ENCODE data around the gene GPR55. TPM values are rescaled to one million over a fixed set of nuclear protein-coding genes. Genes with fewer than 3 reads are reported as not detected.
"Not testable (repeated sequence)": the region's sequence is repeated elsewhere in the genome, so short reads cannot be mapped to it uniquely, and the experiment has no call there.

GPR55 gene, protein sequence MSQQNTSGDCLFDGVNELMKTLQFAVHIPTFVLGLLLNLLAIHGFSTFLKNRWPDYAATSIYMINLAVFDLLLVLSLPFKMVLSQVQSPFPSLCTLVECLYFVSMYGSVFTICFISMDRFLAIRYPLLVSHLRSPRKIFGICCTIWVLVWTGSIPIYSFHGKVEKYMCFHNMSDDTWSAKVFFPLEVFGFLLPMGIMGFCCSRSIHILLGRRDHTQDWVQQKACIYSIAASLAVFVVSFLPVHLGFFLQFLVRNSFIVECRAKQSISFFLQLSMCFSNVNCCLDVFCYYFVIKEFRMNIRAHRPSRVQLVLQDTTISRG
- total RNA-seq (ENCODE audit: low replicate concordance), result under 0.01 TPM in 1 of 2 replicates, not detected in the other

DNA sequence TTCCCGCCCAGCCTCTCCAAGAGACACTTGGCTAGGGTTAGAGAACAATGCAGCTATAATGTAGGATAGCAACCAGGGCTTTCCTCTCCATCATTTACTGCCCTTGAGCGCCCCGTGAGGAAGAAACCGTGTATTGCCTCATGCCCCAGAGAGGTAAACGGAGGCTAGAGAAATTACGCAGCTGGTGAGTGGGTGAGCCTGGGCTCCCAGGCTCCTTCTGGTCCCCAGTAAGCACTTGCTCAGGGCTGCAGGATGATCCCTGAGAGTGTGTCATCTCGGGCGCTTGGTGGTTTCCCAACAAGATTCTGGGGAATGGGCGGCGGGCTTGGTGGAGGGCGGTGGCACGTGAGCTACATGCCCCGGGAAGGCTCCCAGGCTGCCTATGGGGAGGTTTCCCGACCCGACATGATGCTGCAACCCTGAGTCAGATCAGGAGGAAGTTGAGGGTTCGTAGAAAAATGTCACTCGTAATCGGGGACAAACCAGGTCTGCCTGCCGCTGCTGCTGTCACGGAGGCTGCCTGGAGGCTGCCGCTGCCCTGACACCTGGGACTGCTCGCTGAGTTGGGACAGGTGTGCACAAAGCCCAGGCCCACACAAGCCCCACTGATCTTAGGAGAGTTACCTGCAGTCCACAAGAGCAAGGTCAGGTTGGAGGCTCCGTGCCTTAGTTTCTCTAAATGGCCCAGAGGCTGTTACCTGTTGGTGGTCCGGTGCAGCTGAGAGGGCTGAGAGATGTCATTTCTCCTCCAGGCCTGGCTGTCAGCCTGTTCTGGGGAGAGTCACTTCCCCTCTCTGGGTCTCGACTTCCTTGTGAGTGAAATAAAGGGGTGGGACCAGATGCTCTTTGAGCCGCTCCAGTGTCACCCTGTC, at the start of gene GPR55:
Gene GPR55, minus strand, starts transcription at position 773 of the 872 bp plus-strand sequence. CDS start 14,280 bp downstream, outside the sequence.
- TF ChIP-seq, protein P1, sequence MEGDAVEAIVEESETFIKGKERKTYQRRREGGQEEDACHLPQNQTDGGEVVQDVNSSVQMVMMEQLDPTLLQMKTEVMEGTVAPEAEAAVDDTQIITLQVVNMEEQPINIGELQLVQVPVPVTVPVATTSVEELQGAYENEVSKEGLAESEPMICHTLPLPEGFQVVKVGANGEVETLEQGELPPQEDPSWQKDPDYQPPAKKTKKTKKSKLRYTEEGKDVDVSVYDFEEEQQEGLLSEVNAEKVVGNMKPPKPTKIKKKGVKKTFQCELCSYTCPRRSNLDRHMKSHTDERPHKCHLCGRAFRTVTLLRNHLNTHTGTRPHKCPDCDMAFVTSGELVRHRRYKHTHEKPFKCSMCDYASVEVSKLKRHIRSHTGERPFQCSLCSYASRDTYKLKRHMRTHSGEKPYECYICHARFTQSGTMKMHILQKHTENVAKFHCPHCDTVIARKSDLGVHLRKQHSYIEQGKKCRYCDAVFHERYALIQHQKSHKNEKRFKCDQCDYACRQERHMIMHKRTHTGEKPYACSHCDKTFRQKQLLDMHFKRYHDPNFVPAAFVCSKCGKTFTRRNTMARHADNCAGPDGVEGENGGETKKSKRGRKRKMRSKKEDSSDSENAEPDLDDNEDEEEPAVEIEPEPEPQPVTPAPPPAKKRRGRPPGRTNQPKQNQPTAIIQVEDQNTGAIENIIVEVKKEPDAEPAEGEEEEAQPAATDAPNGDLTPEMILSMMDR (IDR thresholded peaks at IDR 0.05; ENCODE audit: insufficient read depth, low read length), result no peak
- no peak for DNase-seq (ENCODE audit: low read depth)
- no peak within 1 kb of the TSS for H3K4me3 ChIP-seq (ENCODE audit: low read depth, low read length)

DNA sequence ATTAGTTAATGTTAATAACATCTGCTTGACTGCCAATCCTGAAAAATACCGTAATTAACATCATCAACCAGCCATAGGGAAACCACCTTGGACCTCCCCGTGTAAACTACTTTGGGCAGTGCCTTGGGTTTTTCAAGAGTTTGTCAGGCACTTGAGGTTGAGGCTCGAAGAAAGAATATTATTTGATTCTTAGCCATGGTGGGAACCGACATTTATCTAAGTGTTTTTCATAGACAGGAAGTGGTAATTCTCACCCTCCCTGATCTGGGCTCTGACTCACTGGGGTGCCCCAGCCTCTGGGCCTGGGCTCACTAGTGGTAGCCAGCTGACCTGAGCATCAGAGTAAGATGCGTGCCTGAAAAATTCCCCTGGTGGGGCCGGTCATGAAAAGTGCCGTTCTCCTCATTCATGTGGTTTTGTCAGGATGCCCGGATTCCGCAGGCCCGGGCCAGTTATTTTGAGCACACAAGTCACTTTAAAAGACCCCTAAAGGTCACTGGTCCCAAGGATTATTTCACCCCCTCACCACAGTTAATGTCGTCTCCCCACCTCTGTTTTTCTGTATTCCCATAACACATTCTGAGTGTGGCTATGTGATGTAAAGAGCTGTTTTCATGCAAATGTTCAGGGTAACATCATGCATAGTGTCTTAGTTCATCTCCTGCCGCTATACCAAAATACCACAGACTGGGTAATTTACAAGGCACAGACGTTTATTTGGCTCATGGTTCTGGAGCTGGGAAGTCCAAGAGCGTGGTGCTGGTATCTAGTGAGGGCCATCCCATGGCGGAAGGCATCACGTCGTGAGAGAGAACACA, 49.3 kb upstream of the GPR55 start:
- DNase-seq (ENCODE audit: low read depth), result no peak
- TF ChIP-seq, protein P1 (IDR thresholded peaks at IDR 0.05; ENCODE audit: insufficient read depth, low read length), result no peak
- no peak overlapping the region for H3K4me3 ChIP-seq (ENCODE audit: low read depth, low read length)

DNA sequence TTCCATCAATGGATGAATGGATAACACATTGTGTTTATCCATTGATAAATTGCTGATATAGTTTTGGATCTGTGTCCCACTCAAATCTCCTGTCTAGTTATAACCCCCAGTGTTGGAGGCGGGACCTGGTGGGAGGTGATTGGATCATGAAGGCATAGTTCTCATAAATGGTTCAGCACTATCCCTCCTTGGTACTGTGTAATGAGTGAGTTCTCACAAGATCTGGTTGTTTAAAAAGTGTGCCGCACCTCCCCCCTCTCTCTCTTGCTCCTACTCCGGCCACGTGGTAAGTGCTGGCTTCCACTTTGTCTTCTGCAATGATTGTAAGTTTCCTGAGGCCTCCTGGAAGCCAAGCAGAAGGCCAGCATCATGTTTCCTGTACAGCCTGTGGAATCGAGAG, 47.0 kb upstream of the GPR55 start:
- H3K4me3 ChIP-seq (ENCODE audit: low read depth, low read length), result no peak overlapping the region
- no peak for DNase-seq (ENCODE audit: low read depth)
- TF ChIP-seq, protein P1 (IDR thresholded peaks at IDR 0.05; ENCODE audit: insufficient read depth, low read length), result no peak

DNA sequence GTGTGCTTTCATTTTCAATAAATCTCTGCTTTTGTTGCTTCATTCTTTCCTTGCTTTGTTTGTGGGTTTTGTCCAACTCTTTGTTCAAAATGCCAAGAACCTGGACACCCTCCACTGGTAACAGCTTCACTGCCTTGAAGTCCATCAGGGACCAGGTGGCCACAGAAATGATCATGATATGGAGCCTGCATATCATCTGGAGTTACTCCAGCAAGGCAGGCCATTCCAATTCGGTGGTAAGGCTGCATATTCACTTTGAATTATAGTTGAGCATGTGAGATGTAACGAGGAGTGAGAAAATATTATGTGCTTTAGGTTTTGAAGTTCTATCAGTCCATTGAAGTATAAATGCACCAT, 44.6 kb upstream of the GPR55 start:
- no peak overlapping the region for H3K4me3 ChIP-seq (ENCODE audit: low read depth, low read length)
- DNase-seq (ENCODE audit: low read depth), result no peak
- TF ChIP-seq, protein P1 (IDR thresholded peaks at IDR 0.05; ENCODE audit: insufficient read depth, low read length), result no peak

DNA sequence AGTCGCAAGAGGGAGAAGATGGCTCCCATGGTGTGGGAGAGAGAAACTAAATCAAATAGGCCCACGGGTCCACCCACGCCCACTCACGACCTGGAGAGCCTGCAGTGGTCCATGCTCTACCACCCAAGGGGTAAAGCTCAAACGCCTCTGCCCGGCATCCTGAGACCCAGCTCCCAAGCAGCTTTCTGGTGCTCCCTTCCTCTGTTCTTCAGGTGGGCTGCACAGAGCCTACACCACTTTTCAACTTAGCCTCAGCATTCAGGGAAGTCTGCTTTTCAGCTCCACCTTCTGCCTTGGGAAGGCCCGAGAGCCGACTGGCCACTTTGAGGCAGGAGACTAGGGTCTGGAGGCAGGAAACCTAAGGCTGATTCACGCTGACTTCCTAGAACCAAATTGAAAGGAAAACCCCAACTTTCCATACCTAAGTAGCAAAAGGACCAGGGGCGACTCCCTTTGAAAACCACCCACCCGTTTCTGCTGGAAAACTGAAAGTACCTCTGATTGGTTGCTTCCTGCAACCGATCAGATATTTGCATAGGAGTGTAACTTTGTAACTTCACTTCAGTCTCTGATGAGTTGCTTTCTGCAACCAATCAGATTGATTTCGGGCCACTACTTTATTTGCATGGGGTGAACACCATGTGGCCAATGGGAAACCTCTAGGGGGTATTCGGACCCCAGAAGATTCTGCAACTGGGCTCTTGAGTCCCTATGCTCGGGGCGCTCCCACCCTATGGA, 44.0 kb upstream of the GPR55 start:
- TF ChIP-seq, protein P1 (IDR thresholded peaks at IDR 0.05; ENCODE audit: insufficient read depth, low read length), result no peak
- no peak for DNase-seq (ENCODE audit: low read depth)
- H3K4me3 ChIP-seq (ENCODE audit: low read depth, low read length), result no peak overlapping the region

DNA sequence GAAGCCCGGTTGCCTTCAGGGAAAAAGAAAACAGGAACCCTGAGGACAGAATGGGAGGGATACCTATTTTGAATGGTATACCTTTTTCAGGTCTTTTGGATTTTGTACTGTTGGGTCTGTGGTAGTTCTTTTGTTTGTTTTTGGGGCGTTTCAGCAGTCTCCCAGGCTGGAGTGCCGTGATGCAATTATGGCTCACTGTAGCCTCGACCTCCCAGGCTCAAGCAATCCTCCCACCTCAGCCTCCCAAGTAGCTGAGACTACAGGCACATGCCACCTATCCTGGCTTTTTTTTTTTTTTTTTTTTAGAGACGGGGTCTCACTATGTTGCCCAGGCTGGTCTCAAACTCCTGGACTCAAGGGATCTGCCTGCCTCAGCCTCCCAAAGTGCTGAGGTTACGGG, 43.3 kb upstream of the GPR55 start:
- not testable (repeated sequence) for DNase-seq (ENCODE audit: low read depth); H3K4me3 ChIP-seq (ENCODE audit: low read depth, low read length)
